Loucy (cell line): ENCODE measurements around the gene RIMKLB.

Source experiments
- H2AFZ ChIP-seq: fragments of 200-600 bp; sonication (generic); 2 replicates; pipeline ENCODE4 v1.6.0; 2016; ENCODE audit warnings: antibody characterized with exemption, mild to moderate bottlenecking, low read length, moderate library complexity
- H3F3A ChIP-seq: fragments of 200-600 bp; 2 replicates; pipeline ENCODE4 v1.6.0; 2016; ENCODE audit warnings: antibody characterized with exemption, low read depth, mild to moderate bottlenecking
- H3K27me3 ChIP-seq: fragments of 200-600 bp; sonication (generic); 2 replicates; pipeline ENCODE4 v1.6.1; 2014; ENCODE audit warnings: low read length, mild to moderate bottlenecking; ENCODE audit not compliant: insufficient read depth, poor library complexity, severe bottlenecking
- H3K36me3 ChIP-seq: fragments of 200-600 bp; sonication (generic); 2 replicates; pipeline ENCODE4 v1.6.1; 2016; ENCODE audit warnings: low read length; ENCODE audit not compliant: insufficient read depth
- H3K4me1 ChIP-seq: fragments of 200-600 bp; sonication (generic); 2 replicates; pipeline ENCODE4 v1.5.1; 2014; ENCODE audit warnings: low read length, mild to moderate bottlenecking; ENCODE audit not compliant: insufficient read depth, poor library complexity, severe bottlenecking
- H3K4me2 ChIP-seq: fragments of 200-600 bp; sonication (generic); 2 replicates; pipeline ENCODE4 v1.6.0; 2014; ENCODE audit warnings: antibody characterized with exemption, low read length, low read depth, mild to moderate bottlenecking; ENCODE audit not compliant: poor library complexity, severe bottlenecking
- H3K4me3 ChIP-seq: fragments of 200-600 bp; sonication (generic); 2 replicates; pipeline ENCODE4 v1.5.1; 2014; ENCODE audit warnings: low read length, mild to moderate bottlenecking, mixed read lengths; ENCODE audit not compliant: poor library complexity, severe bottlenecking
- H3K79me2 ChIP-seq: fragments of 200-600 bp; sonication (generic); 2 replicates; pipeline ENCODE4 v1.6.1; 2014; ENCODE audit warnings: low read length; ENCODE audit not compliant: insufficient read depth
- H3K9ac ChIP-seq: fragments of 200-600 bp; sonication (generic); 2 replicates; pipeline ENCODE4 v1.6.0; 2014; ENCODE audit warnings: mild to moderate bottlenecking, low read depth, low read length, moderate library complexity; ENCODE audit not compliant: poor library complexity, severe bottlenecking
- H3K9me2 ChIP-seq: fragments of 200-600 bp; sonication (generic); replicated peaks from 2 replicates; pipeline ENCODE4 v1.6.1; 2016; ENCODE audit warnings: low read depth, low read length, mixed read lengths
- H3K9me3 ChIP-seq: fragments of 200-600 bp; sonication (generic); 2 replicates; pipeline ENCODE4 v1.6.1; 2014; ENCODE audit warnings: mild to moderate bottlenecking, antibody characterized with exemption, low read length, low read depth; ENCODE audit not compliant: insufficient read depth
- H4K20me1 ChIP-seq: fragments of 200-600 bp; sonication (generic); 2 replicates; pipeline ENCODE4 v1.6.0; 2014; ENCODE audit warnings: antibody characterized with exemption, low read length, mild to moderate bottlenecking; ENCODE audit not compliant: insufficient read depth, poor library complexity, severe bottlenecking
- CTCF ChIP-seq: fragments of 200-600 bp; sonication (generic); conservative IDR thresholded peaks from 2 replicates; pipeline ENCODE4 v1.5.1; 2014; ENCODE audit warnings: mild to moderate bottlenecking, antibody characterized with exemption, low read length
- EZH2phosphoT487 ChIP-seq: fragments of 200-600 bp; IDR thresholded peaks from 2 replicates; pipeline ENCODE4 v1.6.1; 2018; ENCODE audit warnings: antibody characterized with exemption, mild to moderate bottlenecking, moderate library complexity, borderline replicate concordance

The RIMKLB gene

GRCh38 chr12:8687846-8688601, 9.8 kb upstream of the RIMKLB start:
- Histone ChIP-seq H2AFZ (peak overlapping the region; percentile 86), H3F3A (0 out of 2 replicates have a peak, but pooled peaks cover 3% of the 10 kb centered on the region), H3K9ac (peak overlapping the region; percentile 39), H3K79me2 (no peaks in the 10 kb centered on the region), H3K36me3 (no peaks in the 10 kb centered on the region), H3K9me3 (no peaks in the 10 kb centered on the region), H3K27me3 (no peaks in the 10 kb centered on the region), H3K4me2 (peak overlapping the region; percentile 67), H3K4me1 (peaks cover 31% of the 10 kb centered on the region), H3K4me3 (peak overlapping the region; percentile 59), H3K9me2 (no peaks in the 10 kb centered on the region), H4K20me1 (no peaks in the 10 kb centered on the region)
- no peak for TF ChIP-seq EZH2phosphoT487
- TF ChIP-seq CTCF, result no peak

GRCh38 chr12:8689681-8690080, 8.1 kb upstream of the RIMKLB start:
- Histone ChIP-seq H3K9ac (no peak overlapping the region), H3K4me2 (no peak overlapping the region), H3K36me3 (no peaks in the 10 kb centered on the region), H4K20me1 (no peaks in the 10 kb centered on the region), H3K9me2 (no peaks in the 10 kb centered on the region), H2AFZ (no peak overlapping the region), H3F3A (0 out of 2 replicates have a peak, but pooled peaks cover 4% of the 10 kb centered on the region), H3K4me3 (no peak overlapping the region), H3K9me3 (no peaks in the 10 kb centered on the region), H3K4me1 (peaks cover 37% of the 10 kb centered on the region), H3K27me3 (no peaks in the 10 kb centered on the region), H3K79me2 (no peaks in the 10 kb centered on the region)
- no peak for TF ChIP-seq EZH2phosphoT487
- no peak for TF ChIP-seq CTCF

GRCh38 chr12:8692573-8692972, 5.2 kb upstream of the RIMKLB start:
- no peaks in the 10 kb centered on the region for H3K27me3 ChIP-seq
- peaks cover 46% of the 10 kb centered on the region for H3K4me1 ChIP-seq
- H3K36me3 ChIP-seq, result no peaks in the 10 kb centered on the region
- H3K4me2 ChIP-seq, result peak overlapping the region; percentile 68
- H2AFZ ChIP-seq, result peak overlapping the region; percentile 75
- peak overlapping the region; percentile 57 for H3K9ac ChIP-seq
- H3K79me2 ChIP-seq, result no peaks in the 10 kb centered on the region
- H4K20me1 ChIP-seq, result no peaks in the 10 kb centered on the region
- no peaks in the 10 kb centered on the region for H3K9me2 ChIP-seq
- peak overlapping the region; percentile 26 for H3K4me3 ChIP-seq
- no peak for TF ChIP-seq CTCF
- TF ChIP-seq EZH2phosphoT487, result no peak
- H3F3A ChIP-seq, result 0 out of 2 replicates have a peak, but pooled peaks cover 4% of the 10 kb centered on the region
- no peaks in the 10 kb centered on the region for H3K9me3 ChIP-seq
